Kidney capillary endothelial cell (primary cell): ENCODE results near the gene KIF20A.
A peak's percentile ranks its signal among the peaks of the same experiment; 100 is the strongest.
"Not testable (repeated sequence)": the region's sequence is repeated elsewhere in the genome, so short reads cannot be mapped to it uniquely, and the experiment has no call there.

ENCODE experiments used
- DNase-seq: peaks from one replicate; pipeline ENCODE4 v3.0.0-alpha.2; 2018; ENCODE audit warnings: low spot score

The KIF20A gene

DNA sequence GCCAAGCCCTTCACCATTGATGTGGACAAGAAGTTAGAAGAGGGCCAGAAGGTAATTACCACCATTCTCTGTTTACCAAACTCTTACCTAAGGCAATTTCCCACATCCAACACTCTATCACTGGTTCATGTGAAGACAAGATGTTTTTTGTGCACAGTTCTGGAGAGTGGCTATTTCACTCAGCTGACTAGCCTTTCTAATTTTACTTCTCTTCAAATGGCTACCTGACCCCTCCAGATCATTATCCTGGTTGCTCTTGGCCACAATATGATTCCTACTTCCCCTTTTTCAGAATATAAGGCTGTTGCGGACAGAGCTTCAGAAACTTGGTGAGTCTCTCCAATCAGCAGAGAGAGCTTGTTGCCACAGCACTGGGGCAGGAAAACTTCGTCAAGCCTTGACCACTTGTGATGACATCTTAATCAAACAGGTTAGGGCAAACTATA lies 7.1 kb downstream of the KIF20A start:
- DNase-seq: no peak

- no peak for DNase-seq
Observed at GRCh38 chr5:138188626-138189025, 9.7 kb downstream of the KIF20A start.

- no peak for DNase-seq
Observed at GRCh38 chr5:138192826-138193225, 13.9 kb downstream of the KIF20A start.

DNA sequence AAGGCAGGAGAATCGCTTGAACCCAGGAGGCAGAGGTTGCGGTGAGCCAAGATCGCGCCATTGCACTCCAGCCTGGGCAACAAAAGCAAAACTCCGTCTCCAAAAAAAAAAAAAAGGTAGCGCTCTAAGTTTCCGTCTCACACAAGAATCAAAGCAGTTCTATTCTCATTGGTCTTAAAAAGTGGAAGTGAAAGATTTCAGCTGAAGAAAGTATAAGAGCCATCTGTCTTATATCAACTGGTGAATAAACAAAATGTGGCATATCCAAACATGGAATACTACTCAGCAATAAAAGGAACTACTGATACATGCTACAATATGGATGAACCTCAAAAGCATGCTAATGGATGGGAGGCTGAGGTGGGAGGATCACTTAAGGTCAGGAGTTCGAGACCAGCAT lies 14.9 kb downstream of the KIF20A start:
- not testable (repeated sequence) for DNase-seq

- no peak for DNase-seq
Observed at GRCh38 chr5:138210985-138211384, 32.1 kb downstream of the KIF20A start.

- DNase-seq: peak; percentile 12
Observed at GRCh38 chr5:138212828-138213160, 33.9 kb downstream of the KIF20A start.

DNA sequence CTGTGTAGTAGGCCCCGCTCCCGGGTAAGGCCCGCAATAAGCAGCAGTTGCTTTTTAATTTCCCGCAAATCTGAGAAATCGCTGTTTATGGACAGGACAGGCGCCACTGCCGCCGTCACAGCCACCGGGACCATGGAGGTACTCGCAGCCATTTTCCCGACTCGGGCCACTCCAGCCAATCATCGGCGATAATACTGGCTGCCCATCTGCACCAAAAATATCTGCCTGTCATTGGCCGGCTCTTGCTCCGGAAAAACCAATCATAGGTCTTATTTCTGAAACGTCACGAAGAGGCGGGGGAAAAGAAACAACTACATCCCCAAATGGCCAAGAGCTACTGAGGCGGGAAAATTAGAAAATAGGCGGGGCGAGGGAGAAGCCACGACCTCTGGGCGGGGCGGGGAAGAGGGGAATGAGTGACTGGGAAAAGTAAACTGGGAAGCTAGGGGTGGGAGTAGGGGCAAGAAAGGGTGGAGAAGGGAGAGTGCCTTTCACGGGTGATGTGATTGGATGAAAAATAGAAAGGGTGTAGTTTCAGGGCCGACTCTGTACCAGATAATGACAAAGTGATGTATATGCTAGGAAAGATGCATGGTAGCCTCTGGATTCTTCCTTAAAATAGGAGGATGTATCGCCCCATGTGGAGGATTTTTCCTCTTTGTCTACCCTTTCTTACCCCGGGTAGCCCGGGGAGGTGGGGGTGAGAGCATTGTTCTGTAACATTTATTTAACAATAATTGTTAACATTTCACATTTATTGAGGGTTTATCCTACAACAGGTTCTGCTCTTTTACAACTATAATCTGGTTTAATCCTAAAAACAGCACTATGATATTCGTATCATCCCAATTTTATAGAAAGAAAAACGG lies 34.5 kb downstream of the KIF20A start, which contains the start of gene CDC23:
Gene CDC23, minus strand, starts transcription at position 163 of the 869 bp plus-strand sequence. Its CDS starts 11 bp downstream, at position 152.
- peak; percentile 99 for DNase-seq

- no peak for DNase-seq
Observed at GRCh38 chr5:138216799-138217198, 37.9 kb downstream of the KIF20A start.

DNA sequence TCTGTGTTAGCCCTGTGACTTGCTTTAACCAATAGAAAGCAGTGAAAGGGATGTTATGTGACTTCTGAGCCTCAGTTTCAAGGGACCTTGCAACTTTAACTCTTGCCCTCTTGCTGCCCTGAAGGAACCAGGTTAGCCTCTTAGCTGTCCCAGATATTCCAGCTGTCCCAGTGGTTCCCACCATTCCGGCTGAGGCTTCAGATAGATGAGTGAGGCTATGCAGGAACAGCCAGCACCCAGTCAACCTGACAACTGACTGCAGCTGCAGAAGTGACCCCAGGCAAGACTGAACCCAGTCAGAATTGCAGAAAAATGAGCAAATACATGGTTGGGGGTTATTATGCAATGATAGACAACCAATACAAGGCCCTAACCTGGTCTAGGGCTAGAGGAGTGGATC lies 44.6 kb downstream of the KIF20A start:
- DNase-seq: no peak

DNA sequence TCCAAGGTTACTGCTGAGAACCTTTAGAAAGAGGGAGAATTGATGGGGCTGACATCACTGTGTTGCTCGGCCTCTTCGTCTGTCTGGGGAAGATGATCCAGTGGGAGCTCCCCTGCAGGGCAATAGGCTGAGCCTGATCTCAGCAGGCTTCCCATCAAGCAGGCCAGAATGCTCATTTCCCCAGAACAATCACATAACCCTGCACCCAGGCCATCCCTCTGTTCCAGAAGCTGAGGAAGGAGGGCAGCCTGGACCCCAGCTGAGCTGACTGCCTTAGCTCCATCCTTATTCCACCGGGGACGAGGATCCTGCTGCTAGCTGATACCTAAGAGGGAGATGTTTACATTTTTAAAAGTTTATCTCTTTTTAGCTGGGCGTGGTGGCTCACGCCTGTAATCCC lies 45.8 kb downstream of the KIF20A start:
- no peak for DNase-seq

- no peak for DNase-seq
Observed at GRCh38 chr5:138226910-138227309, 48.0 kb downstream of the KIF20A start.

DNA sequence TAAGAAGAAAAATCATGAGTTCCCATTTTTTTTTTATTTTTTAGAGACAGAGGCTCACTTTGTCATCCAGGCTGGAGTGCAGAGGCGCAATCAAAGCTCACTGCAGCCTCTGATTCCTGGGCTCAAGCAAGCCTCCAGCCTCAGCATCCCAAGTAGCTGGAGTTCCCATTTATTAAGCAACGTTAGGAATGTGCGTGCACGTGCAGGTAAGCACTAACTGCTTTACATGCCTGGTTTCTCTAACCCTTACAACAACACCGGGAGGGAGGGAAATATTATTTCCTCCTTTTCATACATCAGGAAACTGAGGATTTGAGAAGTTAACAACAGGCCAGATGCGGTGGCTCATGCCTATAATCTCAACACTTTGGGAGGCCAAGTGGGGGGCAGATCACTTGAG lies 50.5 kb downstream of the KIF20A start:
- no peak for DNase-seq

DNA sequence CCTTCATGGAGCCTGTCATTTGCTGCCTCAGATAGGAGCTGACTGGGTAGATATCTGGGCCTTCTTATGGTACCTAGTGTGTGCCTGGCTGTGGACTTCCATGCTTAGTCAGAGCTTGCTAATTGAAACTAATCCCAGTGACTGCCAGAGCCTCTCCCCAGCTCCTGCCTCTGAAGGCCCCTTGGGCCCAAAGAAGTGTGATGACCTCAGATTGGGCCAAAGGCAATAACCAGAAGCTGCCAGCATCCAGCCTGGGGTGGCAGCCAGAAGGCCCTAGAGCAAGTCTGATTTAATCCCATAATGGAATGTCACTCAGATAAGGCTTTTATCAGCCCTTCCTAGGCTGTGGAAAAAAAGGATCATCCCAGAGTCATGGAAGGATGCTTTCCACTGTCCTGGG lies 51.3 kb downstream of the KIF20A start:
- no peak for DNase-seq

DNA sequence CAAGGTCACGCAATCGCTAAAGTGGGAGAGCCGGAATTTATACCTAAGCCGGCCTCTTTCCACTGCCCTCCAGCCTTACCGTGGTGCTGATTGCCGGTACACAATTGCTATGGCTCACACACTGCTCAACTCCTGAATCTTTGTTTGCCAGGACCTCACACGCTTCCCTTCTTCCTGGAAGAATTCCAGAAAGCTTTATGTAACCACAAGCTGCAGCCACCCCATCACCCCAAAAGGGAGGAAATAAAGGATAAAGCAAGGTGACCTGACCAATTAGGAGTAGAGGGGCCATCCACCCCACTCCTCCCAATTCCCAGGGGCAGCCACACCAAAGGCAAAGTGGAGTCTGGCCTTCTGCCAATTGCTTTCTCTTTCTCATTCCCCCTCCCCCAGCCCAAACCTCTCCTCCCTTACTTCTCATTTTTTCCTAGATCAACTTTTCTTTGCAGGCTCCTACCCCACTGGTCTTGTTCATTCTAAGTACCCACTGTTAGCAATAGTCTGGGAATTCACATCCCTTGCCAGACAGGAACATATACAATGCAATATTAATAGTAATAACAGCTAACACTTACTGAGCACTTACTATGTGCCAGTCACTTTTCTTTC lies 52.2 kb downstream of the KIF20A start:
- no peak for DNase-seq

GRCh38 chr5:138233280-138233679 lies 54.4 kb downstream of the KIF20A start:
- no peak for DNase-seq

DNA sequence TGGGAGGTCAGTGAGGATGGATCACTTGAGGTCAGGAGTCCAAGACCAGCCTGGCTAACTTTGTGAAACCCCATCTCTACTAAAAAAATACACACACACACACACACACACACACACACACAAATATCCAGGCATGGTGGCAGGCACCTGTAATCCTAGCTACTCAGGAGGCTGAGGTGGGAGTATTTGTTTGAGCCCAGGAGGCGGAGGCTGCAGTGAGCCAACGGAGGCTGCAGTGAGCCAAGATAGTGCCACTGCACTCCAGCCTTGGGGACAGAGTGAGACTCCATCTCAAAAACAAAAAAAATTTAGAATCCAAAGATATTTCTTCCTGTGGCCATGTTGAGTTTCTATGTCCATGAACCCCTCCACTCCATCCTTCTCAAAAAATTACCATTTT lies 55.7 kb downstream of the KIF20A start:
- DNase-seq: no peak
